HG03175 (cell line): Measurements from ENCODE around the gene TMF1.
A peak's percentile ranks its signal among the peaks of the same experiment; 100 is the strongest.

Experiments used
- ATAC-seq: cut with Tn5 transposase; IDR thresholded peaks from one replicate; pipeline ENCODE4 v1.9.1; 2021; ENCODE audit warnings: mild to moderate bottlenecking, moderate library complexity; ENCODE audit not compliant: unreplicated experiment

Gene TMF1

GRCh38 chr3:68984011-68984530, 68.1 kb downstream of the TMF1 start:
- no peak for ATAC-seq

GRCh38 chr3:68977486-68978167, 74.5 kb downstream of the TMF1 start:
- ATAC-seq = no peak

DNA sequence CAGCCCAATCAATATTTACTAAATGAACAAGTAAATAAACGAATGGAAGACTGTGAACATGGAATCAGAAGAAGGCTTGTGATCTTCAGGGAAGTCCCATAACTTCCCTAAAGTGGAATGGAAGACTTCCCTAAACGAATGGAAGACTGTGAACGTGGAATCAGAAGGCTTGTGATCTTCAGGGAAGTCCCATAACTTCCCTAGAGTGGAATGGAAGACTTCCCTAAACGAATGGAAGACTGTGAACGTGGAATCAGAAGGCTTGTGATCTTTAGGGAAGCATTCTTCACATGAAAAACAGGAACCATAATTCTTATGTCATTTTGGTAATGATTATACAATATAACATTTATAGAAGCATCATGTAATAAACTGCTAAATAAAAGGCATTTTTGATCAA, 77.4 kb downstream of the TMF1 start:
- ATAC-seq = no peak

- ATAC-seq = no peak
Observed at GRCh38 chr3:68973639-68974038, 78.5 kb downstream of the TMF1 start.

DNA sequence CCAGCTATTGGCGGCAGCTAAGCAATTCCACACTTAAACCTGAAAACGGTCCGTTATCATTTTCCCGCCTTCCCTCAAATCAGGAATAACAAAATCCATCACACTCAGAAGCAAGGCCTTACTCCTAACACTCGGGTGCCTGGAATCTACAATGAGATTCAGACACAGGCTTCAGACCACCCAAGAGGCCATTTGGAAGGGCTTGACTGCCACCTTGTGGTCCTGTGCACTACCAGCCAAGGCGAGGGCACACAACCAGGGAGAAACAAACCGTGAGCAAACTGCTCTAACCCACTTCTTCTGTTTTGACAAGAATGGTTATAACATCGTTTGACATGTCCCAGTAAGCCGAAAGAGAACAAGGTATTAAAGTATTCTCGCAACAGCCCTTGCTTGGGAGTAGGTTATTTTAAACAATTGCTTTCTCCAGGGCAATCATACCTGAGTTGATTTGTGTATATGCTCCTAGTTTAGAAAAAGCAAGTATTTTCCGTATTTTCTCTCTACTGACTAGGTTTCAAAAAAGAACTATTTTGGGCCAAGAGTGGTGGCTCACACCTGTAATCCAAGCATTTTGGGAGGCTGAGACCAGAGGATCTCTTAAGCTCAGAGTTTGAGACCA, 79.7 kb downstream of the TMF1 start:
- peak; percentile 75 for ATAC-seq
